ENCODE measurements around the gene FCGR3B. TPM values are rescaled to one million over a fixed set of nuclear protein-coding genes. Genes with fewer than 3 reads are reported as not detected.
"Not testable (repeated sequence)": the region's sequence is repeated elsewhere in the genome, so short reads cannot be mapped to it uniquely, and the experiment has no call there.

The FCGR3B gene
- total RNA-seq, 3 donors from 2014 or later (not counting 1 experiment from before 2014, with no cell fraction given) = 12.8 to 29.6 (median 18.2) TPM

- H3K27me3 ChIP-seq (ENCODE audit: control insufficient read depth, insufficient read depth, low read length); ATAC-seq; H3K4me3 ChIP-seq (ENCODE audit: low read length); H3K27ac ChIP-seq (ENCODE audit: low read length); H3K36me3 Mint-ChIP-seq; H3K36me3 ChIP-seq (ENCODE audit: control insufficient read depth, insufficient read depth, low read length); H3K9me3 Mint-ChIP-seq; H3K4me3 Mint-ChIP-seq; H3K4me1 ChIP-seq (ENCODE audit: control insufficient read depth, insufficient read depth, low read length); H3K27ac Mint-ChIP-seq; DNase-seq; H3K9me3 ChIP-seq (ENCODE audit: control insufficient read depth, insufficient read depth, low read length); H3K27me3 Mint-ChIP-seq (ENCODE audit: low read depth in 2 of 2); intact Hi-C loops (cut with micrococcal nuclease): not testable (repeated sequence)
- WGBS (ENCODE audit: insufficient coverage) = 86% methylated on average over 1 of the region's 2 CpGs
- H3K4me1 Mint-ChIP-seq = peaks cover 22 to 27% of the 10 kb centered on the region in 2 donors
Measured at GRCh38 chr1:161639203-161639602, 8.2 kb upstream of the FCGR3B start.

- H3K9me3 ChIP-seq (ENCODE audit: control insufficient read depth, insufficient read depth, low read length); intact Hi-C loops (cut with micrococcal nuclease); H3K4me3 Mint-ChIP-seq; H3K4me1 ChIP-seq (ENCODE audit: control insufficient read depth, insufficient read depth, low read length); DNase-seq; H3K9me3 Mint-ChIP-seq; H3K27me3 Mint-ChIP-seq (ENCODE audit: low read depth in 2 of 2); ATAC-seq; H3K36me3 ChIP-seq (ENCODE audit: control insufficient read depth, insufficient read depth, low read length); H3K4me3 ChIP-seq (ENCODE audit: low read length); H3K27ac ChIP-seq (ENCODE audit: low read length); H3K27me3 ChIP-seq (ENCODE audit: control insufficient read depth, insufficient read depth, low read length); H3K36me3 Mint-ChIP-seq; H3K27ac Mint-ChIP-seq: not testable (repeated sequence)
- H3K4me1 Mint-ChIP-seq = peaks cover 20 to 24% of the 10 kb centered on the region in 2 donors
- 100% methylated on average over 3 of the region's 6 CpGs for WGBS (ENCODE audit: insufficient coverage)
Measured at GRCh38 chr1:161638251-161638993, 7.4 kb upstream of the FCGR3B start.

GRCh38 chr1:161636976-161637375 lies 6.0 kb upstream of the FCGR3B start:
- H3K4me1 ChIP-seq (ENCODE audit: control insufficient read depth, insufficient read depth, low read length); H3K36me3 Mint-ChIP-seq; H3K36me3 ChIP-seq (ENCODE audit: control insufficient read depth, insufficient read depth, low read length); H3K4me3 ChIP-seq (ENCODE audit: low read length); DNase-seq; H3K27me3 Mint-ChIP-seq (ENCODE audit: low read depth in 2 of 2); H3K27ac ChIP-seq (ENCODE audit: low read length); H3K9me3 ChIP-seq (ENCODE audit: control insufficient read depth, insufficient read depth, low read length); H3K9me3 Mint-ChIP-seq; intact Hi-C loops (cut with micrococcal nuclease); H3K4me3 Mint-ChIP-seq; ATAC-seq; H3K27me3 ChIP-seq (ENCODE audit: control insufficient read depth, insufficient read depth, low read length): not testable (repeated sequence)
- peaks cover 11 to 14% of the 10 kb centered on the region in 2 donors for H3K4me1 Mint-ChIP-seq
- 100% methylated on average over 3 of the region's 3 CpGs for WGBS (ENCODE audit: insufficient coverage)
- H3K27ac Mint-ChIP-seq = peak overlapping the region; percentile 78 to 83

GRCh38 chr1:161636189-161636782 lies 5.3 kb upstream of the FCGR3B start:
- peak overlapping the region; percentile 73 for H3K4me3 Mint-ChIP-seq
- H3K9me3 Mint-ChIP-seq; intact Hi-C loops (cut with micrococcal nuclease); H3K27me3 ChIP-seq (ENCODE audit: control insufficient read depth, insufficient read depth, low read length); H3K9me3 ChIP-seq (ENCODE audit: control insufficient read depth, insufficient read depth, low read length); DNase-seq; H3K27me3 Mint-ChIP-seq (ENCODE audit: low read depth in 2 of 2); H3K4me3 ChIP-seq (ENCODE audit: low read length); H3K36me3 ChIP-seq (ENCODE audit: control insufficient read depth, insufficient read depth, low read length); H3K36me3 Mint-ChIP-seq; H3K27ac ChIP-seq (ENCODE audit: low read length): not testable (repeated sequence)
- peaks cover 11% of the 10 kb centered on the region for H3K4me1 ChIP-seq (ENCODE audit: control insufficient read depth, insufficient read depth, low read length)
- WGBS (ENCODE audit: insufficient coverage) = no CpG with 5 or more reads among the region's 1 CpG
- peak overlapping the region; percentile 78 to 83 for H3K27ac Mint-ChIP-seq
- peak; percentile 40 to 70 (median 61) for ATAC-seq
- peaks cover 11 to 13% of the 10 kb centered on the region in 2 donors for H3K4me1 Mint-ChIP-seq

- no CpG with 5 or more reads among the region's 2 CpGs for WGBS (ENCODE audit: insufficient coverage)
- intact Hi-C loops (cut with micrococcal nuclease); H3K36me3 Mint-ChIP-seq; H3K4me3 Mint-ChIP-seq; H3K36me3 ChIP-seq (ENCODE audit: control insufficient read depth, insufficient read depth, low read length); H3K27me3 ChIP-seq (ENCODE audit: control insufficient read depth, insufficient read depth, low read length); H3K27me3 Mint-ChIP-seq (ENCODE audit: low read depth in 2 of 2); H3K9me3 ChIP-seq (ENCODE audit: control insufficient read depth, insufficient read depth, low read length); H3K9me3 Mint-ChIP-seq; ATAC-seq; H3K27ac Mint-ChIP-seq; DNase-seq; H3K4me3 ChIP-seq (ENCODE audit: low read length); H3K27ac ChIP-seq (ENCODE audit: low read length): not testable (repeated sequence)
- H3K4me1 ChIP-seq (ENCODE audit: control insufficient read depth, insufficient read depth, low read length) = peaks cover 13% of the 10 kb centered on the region
- peaks cover 11 to 13% of the 10 kb centered on the region in 2 donors for H3K4me1 Mint-ChIP-seq
Measured at GRCh38 chr1:161634993-161635392, 4.0 kb upstream of the FCGR3B start.

- H3K27ac ChIP-seq (ENCODE audit: low read length); DNase-seq; H3K9me3 Mint-ChIP-seq; intact Hi-C loops (cut with micrococcal nuclease); H3K4me3 ChIP-seq (ENCODE audit: low read length); H3K27ac Mint-ChIP-seq; H3K9me3 ChIP-seq (ENCODE audit: control insufficient read depth, insufficient read depth, low read length); ATAC-seq; H3K27me3 ChIP-seq (ENCODE audit: control insufficient read depth, insufficient read depth, low read length); H3K36me3 ChIP-seq (ENCODE audit: control insufficient read depth, insufficient read depth, low read length); H3K4me3 Mint-ChIP-seq; H3K36me3 Mint-ChIP-seq; H3K27me3 Mint-ChIP-seq (ENCODE audit: low read depth in 2 of 2): not testable (repeated sequence)
- peaks cover 6 to 16% of the 10 kb centered on the region in 2 donors for H3K4me1 Mint-ChIP-seq
- H3K4me1 ChIP-seq (ENCODE audit: control insufficient read depth, insufficient read depth, low read length) = peaks cover 21% of the 10 kb centered on the region
- WGBS (ENCODE audit: insufficient coverage) = no CpG with 5 or more reads among the region's 2 CpGs
Measured at GRCh38 chr1:161630128-161630742, 741 bp downstream of the FCGR3B start.

GRCh38 chr1:161626445-161627146 lies 4.4 kb downstream of the FCGR3B start:
- H3K4me3 ChIP-seq (ENCODE audit: low read length); H3K36me3 Mint-ChIP-seq; H3K9me3 Mint-ChIP-seq; H3K36me3 ChIP-seq (ENCODE audit: control insufficient read depth, insufficient read depth, low read length); intact Hi-C loops (cut with micrococcal nuclease); H3K27me3 ChIP-seq (ENCODE audit: control insufficient read depth, insufficient read depth, low read length); H3K9me3 ChIP-seq (ENCODE audit: control insufficient read depth, insufficient read depth, low read length); H3K27me3 Mint-ChIP-seq (ENCODE audit: low read depth in 2 of 2): not testable (repeated sequence)
- peak; percentile 21 to 54 for DNase-seq
- WGBS (ENCODE audit: insufficient coverage) = 7% methylated on average over 6 of the region's 10 CpGs
- H3K4me3 Mint-ChIP-seq = peak overlapping the region; percentile 54
- Histone ChIP-seq H3K4me1 (ENCODE audit: control insufficient read depth, insufficient read depth, low read length) (peaks cover 46% of the 10 kb centered on the region), H3K27ac (ENCODE audit: low read length) (peak overlapping the region; percentile 86)
- H3K27ac Mint-ChIP-seq = peak overlapping the region; percentile 87 to 94
- H3K4me1 Mint-ChIP-seq = peaks cover 35 to 45% of the 10 kb centered on the region in 2 donors
- ATAC-seq = peak; percentile 63 to 77 (median 71)

Measured in natural killer cell (primary cell).